Left kidney (tissue), 2 donors: ENCODE data around the gene ZC3H18. TPM values are rescaled to one million over a fixed set of nuclear protein-coding genes. Genes with fewer than 3 reads are reported as not detected.

Experiments used
- DNase-seq: peaks from one replicate; pipeline ENCODE4 v3.0.0-alpha.2; 2013
- polyA plus RNA-seq: library from polyadenylated mRNA; unstranded; fragments of 120-200 nt; gene quantifications from one replicate; pipeline ENCODE4 v1.2.1, GENCODE V29; 2013; ENCODE audit not compliant: insufficient read length

Gene ZC3H18
- polyA plus RNA-seq, 1 donor, result 35.8 TPM

- no peak for DNase-seq
These were observed 69.2 kb downstream of the ZC3H18 start for GRCh38 chr16:88639231-88640038.

DNA sequence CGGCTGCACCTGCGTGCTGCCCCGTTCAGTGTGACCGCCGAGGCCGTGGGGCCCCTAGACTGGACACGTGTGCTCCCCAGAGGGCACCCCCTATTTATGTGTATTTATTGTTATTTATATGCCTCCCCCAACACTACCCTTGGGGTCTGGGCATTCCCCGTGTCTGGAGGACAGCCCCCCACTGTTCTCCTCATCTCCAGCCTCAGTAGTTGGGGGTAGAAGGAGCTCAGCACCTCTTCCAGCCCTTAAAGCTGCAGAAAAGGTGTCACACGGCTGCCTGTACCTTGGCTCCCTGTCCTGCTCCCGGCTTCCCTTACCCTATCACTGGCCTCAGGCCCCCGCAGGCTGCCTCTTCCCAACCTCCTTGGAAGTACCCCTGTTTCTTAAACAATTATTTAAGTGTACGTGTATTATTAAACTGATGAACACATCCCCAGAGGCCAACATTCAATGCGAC, 69.9 kb downstream of the ZC3H18 start:
- no peak for DNase-seq

- no peak for DNase-seq
These were observed 70.5 kb downstream of the ZC3H18 start for GRCh38 chr16:88640498-88641247.

- no peak for DNase-seq
These were observed 72.9 kb downstream of the ZC3H18 start for GRCh38 chr16:88642881-88643643.

GRCh38 chr16:88643644-88643932, 73.4 kb downstream of the ZC3H18 start:
- DNase-seq, result no peak

GRCh38 chr16:88645455-88645854, 75.3 kb downstream of the ZC3H18 start:
- DNase-seq, result no peak

- no peak for DNase-seq
These were observed 75.7 kb downstream of the ZC3H18 start for GRCh38 chr16:88645941-88646340.

DNA sequence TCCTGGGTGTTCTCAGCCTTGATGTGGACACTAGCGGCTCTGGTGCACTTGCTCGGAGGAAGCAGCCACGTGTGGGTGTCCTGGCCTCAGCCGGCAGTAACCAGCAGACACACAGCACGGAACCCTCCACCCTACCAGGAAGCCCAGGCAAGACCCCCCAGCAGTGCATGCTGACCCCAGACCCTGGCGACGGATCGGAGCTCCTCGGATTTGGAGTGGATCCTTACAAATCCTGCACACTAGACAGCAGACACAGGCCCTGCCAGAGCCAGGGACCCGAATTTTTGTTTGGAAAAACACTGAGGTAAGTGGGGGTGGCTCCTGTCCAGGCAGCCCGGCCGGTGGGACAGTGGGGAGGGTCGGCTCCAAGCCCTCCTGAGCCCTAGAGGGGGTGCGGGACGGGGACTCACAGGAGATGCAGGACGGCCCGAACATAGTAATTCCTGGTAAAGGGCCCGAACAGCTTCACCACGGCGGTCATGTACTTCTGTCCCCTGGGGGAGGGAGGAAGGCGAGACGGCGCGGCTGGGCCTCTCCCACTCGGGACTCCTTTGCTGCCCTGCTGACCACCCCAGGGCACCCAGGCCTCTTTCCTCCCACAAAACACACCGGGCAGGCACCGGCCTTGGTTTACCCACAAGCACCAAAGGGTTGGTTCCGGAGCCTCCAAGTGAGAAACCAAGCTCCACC, 76.3 kb downstream of the ZC3H18 start:
- DNase-seq, result no peak

DNA sequence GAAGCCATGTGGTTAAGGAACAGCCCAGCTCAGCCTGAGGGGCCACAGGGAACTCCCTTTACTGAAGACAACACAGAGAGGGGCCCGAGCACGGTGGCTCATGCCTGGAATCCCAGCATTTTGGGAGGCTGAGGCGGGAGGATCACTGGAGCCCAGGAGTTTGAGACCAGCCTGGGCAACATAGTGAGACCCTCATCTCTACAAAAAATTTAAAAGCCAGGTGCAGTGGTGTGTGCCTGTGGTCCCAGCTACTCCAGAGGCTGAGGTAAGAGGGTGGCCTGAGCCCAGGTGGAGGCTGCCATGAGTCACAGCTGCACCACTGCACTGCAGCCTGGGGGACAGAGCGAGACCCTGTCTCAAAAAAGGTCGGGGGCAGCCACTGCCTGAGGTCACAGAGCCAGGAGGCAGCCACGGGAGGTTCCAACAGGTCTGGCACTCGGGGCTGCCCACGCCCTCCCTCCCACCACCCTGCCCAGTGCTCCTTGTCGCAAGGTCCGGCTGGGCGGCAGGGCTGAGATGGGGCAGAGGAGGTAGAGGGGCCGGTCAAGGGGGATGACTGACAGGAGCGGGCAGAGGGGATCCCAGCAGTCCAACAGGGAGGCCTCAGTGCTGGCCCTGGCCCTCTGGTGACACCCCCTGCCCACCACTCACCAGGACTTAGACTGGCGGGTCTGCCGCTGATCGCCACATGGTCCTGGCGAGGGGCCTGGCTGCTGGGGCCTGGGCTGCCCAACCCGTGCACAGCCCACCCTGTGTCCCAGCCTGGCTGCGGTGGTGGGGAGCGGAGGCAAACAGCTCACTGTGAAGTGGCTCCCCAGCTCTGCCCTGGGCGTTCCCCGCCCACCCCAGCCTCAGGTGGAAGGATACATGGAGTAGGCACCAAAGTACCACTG, 77.2 kb downstream of the ZC3H18 start:
- no peak for DNase-seq

- DNase-seq, result no peak
These were observed 79.2 kb downstream of the ZC3H18 start for GRCh38 chr16:88649195-88649923.

- no peak for DNase-seq
These were observed 79.9 kb downstream of the ZC3H18 start for GRCh38 chr16:88649924-88650748.

DNA sequence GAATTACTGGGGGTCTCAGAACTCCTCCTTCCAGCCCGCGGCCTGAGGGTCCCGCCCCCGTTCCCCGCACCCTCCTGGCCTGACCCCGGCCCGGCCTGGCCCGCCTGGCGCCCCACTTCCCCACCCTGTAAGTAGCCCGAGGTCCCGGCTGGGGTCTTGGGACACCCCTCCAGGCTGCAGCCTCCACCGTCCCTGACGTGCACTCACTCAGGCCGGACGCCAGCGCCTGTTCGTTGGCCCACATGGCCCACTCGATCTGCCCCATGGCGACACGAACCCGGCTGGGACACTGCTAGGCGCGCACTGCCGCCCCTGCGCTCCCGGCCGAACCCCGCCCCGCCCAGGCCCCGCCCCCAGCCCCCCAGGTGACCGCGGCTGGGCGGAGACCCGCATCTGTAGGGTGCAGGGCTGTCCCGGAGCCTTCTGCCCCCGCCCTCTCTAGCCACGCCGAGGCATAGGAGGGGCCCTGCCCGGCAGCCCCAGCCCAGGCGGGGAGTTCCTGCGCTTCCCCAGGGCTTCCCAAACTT, 80.6 kb downstream of the ZC3H18 start, which contains the start of gene CYBA:
Gene CYBA (minus strand): TSS at position 305 of the 527 bp plus-strand sequence. CDS start 40 bp downstream, at position 265.
- peak; percentile 45 for DNase-seq

DNA sequence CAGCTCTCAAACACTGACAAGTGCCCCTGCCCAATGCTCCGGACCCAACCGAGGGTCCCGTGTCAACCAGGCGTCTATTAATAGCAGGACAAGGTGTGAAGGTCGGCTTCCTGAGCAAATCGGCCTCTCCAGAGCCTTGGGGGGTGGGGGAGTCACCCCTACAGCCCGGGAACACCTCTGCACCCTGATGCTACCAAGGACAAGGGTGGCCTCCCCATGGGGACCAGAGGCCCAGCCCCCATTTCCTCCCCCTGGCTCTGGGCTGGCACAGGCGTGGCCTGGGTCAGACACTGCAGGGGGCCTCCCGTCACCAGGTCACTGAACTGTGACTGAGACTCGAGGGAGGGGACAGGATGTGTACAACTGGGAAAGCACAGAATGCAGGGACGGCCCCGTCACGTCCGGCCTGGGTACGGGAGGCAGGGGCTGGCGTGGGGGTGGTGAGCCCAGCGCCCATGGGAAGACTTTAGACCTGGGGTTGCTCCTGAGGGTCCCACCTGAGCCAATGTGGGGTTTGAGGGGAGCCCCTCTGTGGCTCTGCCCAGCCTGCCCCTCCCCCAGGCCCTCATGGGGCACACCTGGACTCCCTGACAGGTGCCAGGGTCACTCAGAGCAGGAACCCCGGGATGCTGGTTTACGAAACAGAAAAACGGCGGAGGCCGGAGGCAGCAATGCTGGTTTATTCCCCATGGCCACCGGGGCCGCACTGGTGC, 81.2 kb downstream of the ZC3H18 start:
- peak; percentile 83 for DNase-seq

DNA sequence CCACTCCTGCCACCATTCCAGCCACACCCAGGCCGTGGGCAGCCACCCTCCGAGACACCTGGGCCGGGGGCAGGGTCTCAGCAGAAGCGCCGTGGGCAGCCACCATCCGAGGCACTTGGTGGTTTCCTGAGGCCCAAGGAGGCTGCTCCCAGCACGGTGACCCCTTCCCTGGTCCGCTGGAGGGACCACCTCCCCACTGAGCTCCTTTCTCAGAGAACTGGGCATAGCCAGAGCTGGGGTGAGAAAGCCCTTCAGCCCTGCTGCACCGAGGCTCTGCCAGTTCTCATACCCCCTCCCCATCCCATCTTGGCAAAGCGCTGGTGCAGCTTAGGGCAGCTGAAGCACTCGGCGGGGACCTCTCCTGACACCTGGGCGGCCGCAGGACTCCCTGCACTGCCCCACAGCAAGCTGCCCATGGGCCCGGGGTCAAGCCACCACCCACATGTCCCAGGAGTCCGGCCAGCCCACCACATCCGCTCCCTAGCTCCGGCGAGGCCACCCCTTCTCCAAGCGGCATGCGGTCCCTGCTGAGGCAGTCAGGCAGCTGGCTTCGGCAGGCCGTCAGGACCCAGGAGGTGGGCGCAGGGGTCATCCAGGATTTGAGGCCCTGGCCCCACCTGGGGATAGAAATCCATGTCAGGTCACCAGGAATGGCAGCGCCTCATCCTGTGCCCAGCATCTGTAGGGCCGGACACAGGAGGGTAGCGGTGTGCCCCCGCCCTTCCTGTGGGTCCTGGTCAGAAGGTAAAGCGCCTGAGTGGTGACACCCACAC, 82.0 kb downstream of the ZC3H18 start:
- DNase-seq, result no peak

GRCh38 chr16:88652762-88653063, 82.5 kb downstream of the ZC3H18 start:
- DNase-seq, result no peak

GRCh38 chr16:88653101-88653500, 82.9 kb downstream of the ZC3H18 start:
- DNase-seq, result no peak

- DNase-seq, result no peak
These were observed 83.6 kb downstream of the ZC3H18 start for GRCh38 chr16:88653596-88654362.
